Gastroesophageal sphincter (tissue), 4 donors: ENCODE results near the gene CYBA. TPM values are rescaled to one million over a fixed set of nuclear protein-coding genes. Genes with fewer than 3 reads are reported as not detected.

Experiments used
- ATAC-seq: fragments of 150-250 bp; one replicate; pipeline ENCODE4 v1.9.1; 2016; ENCODE audit warnings: mild to moderate bottlenecking, moderate library complexity
- H3K27ac ChIP-seq, 4 donors: fragments of 200-600 bp; sonication (generic) in 3 of 4; 1 replicate in 3 of 4; 2 replicates in 1 of 4; pipeline ENCODE4 v1.5.1; 2016 to 2019
- H3K27me3 ChIP-seq: fragments of 200-600 bp; sonication (generic); one replicate; pipeline ENCODE4 v1.5.1; 2019
- H3K36me3 ChIP-seq, 2 donors: fragments of 200-600 bp; sonication (generic); one replicate each; pipeline ENCODE4 v1.5.1; 2019; ENCODE audit warnings: control low read depth in 1 of 2
- H3K4me1 ChIP-seq, 3 donors: fragments of 200-600 bp; sonication (generic); 1 replicate in 2 of 3; 2 replicates in 1 of 3; pipeline ENCODE4 v1.5.1; 2016 to 2019; ENCODE audit warnings: control low read depth in 2 of 3
- H3K4me3 ChIP-seq, 2 donors: fragments of 200-600 bp; sonication (generic); one replicate each; pipeline ENCODE4 v1.5.1; 2019; ENCODE audit warnings: mild to moderate bottlenecking in 1 of 2, moderate library complexity in 1 of 2
- H3K9me3 ChIP-seq, 3 donors: fragments of 200-600 bp; sonication (generic); one replicate each; pipeline ENCODE4 v1.5.1; 2017 to 2019; ENCODE audit warnings: control low read depth in 2 of 3
- CTCF ChIP-seq, 4 experiments: fragments of 200-600 bp in 2 of 4; fragments of 450-650 bp in 2 of 4; sonication (generic) in 1 of 4; IDR thresholded peaks; one replicate each; pipeline ENCODE4 v1.5.1; 2017 to 2019; ENCODE audit warnings: antibody characterized with exemption in 4 of 4, mild to moderate bottlenecking in 2 of 4, moderate library complexity in 2 of 4
- EP300 ChIP-seq: sonication (generic); formaldehyde crosslinking; IDR thresholded peaks from one replicate; pipeline ENCODE4 v1.6.1; 2017; ENCODE audit warnings: antibody characterized with exemption, mild to moderate bottlenecking
- POLR2A ChIP-seq, 2 donors: fragments of 450-650 bp; IDR thresholded peaks; one replicate each; pipeline ENCODE4 v1.6.1; 2017; ENCODE audit warnings: antibody characterized with exemption in 2 of 2, mild to moderate bottlenecking in 2 of 2, moderate library complexity in 1 of 2
- POLR2AphosphoS5 ChIP-seq: sonication (generic); formaldehyde crosslinking; IDR thresholded peaks from one replicate; pipeline ENCODE4 v1.6.1; 2017; ENCODE audit warnings: antibody characterized with exemption
- WGBS, 2 donors: methylation state at CpG; one replicate each; pipeline ENCODE4 v1.1.5; 2018; ENCODE audit warnings: low coverage in 1 of 2; 5-methylcytosine and 5-hydroxymethylcytosine counted together
- total RNA-seq, 4 donors: library from RNA; depleted of rRNA; stranded (reverse); fragments of >200 nt; gene quantifications; one replicate each; pipeline ENCODE4 v1.1.0, GENCODE V29; 2016

Gene CYBA
- total RNA-seq, 4 donors from 2014 or later = 19.9 to 135 (median 79.1) TPM

GRCh38 chr16:88677721-88678120, 26.9 kb upstream of the CYBA start:
- no peak overlapping the region for H3K4me3 ChIP-seq
- peaks cover 0 to 11% of the 10 kb centered on the region in 2 donors for H3K36me3 ChIP-seq
- WGBS, 2 donors = 40 to 60% methylated on average over 1 of the region's 13 CpGs
- ATAC-seq = no peak
- peaks cover 50% of the 10 kb centered on the region for H3K27me3 ChIP-seq
- H3K9me3 ChIP-seq = no peaks in the 10 kb centered on the region
- H3K27ac ChIP-seq = no peak overlapping the region
- H3K4me1 ChIP-seq = peaks cover 0 to 6% (median 0%) of the 10 kb centered on the region in 3 donors
- TF ChIP-seq EP300 = no peak
- TF ChIP-seq POLR2AphosphoS5 = no peak
- TF ChIP-seq POLR2A (IDR thresholded peaks at IDR 0.05) = no peak
- no peak for TF ChIP-seq CTCF (IDR thresholded peaks at IDR 0.05)

GRCh38 chr16:88676502-88677242, 25.8 kb upstream of the CYBA start:
- peaks cover 0 to 6% (median 0%) of the 10 kb centered on the region in 3 donors for H3K4me1 ChIP-seq
- H3K36me3 ChIP-seq = peaks cover 0 to 18% of the 10 kb centered on the region in 2 donors
- no peak overlapping the region for H3K27ac ChIP-seq
- 100% methylated on average over 3 of the region's 22 CpGs; no CpG with 5 or more reads in 1 of the 2 donors for WGBS, 2 donors
- ATAC-seq = no peak
- peaks cover 40% of the 10 kb centered on the region for H3K27me3 ChIP-seq
- H3K4me3 ChIP-seq = no peak overlapping the region
- TF ChIP-seq EP300 (no peak), CTCF (IDR thresholded peaks at IDR 0.05) (no peak), POLR2A (IDR thresholded peaks at IDR 0.05) (no peak), POLR2AphosphoS5 (no peak)
- no peaks in the 10 kb centered on the region for H3K9me3 ChIP-seq

GRCh38 chr16:88673716-88674379, 23.0 kb upstream of the CYBA start:
- Histone ChIP-seq H3K4me1 (no peaks in the 10 kb centered on the region), H3K27me3 (peaks cover 11% of the 10 kb centered on the region), H3K27ac (no peak overlapping the region), H3K9me3 (no peaks in the 10 kb centered on the region), H3K36me3 (peaks cover 0 to 18% of the 10 kb centered on the region in 2 donors), H3K4me3 (no peak overlapping the region)
- no peak for ATAC-seq
- WGBS, 2 donors = 87% methylated on average over 4 to 5 of the region's 19 CpGs
- TF ChIP-seq EP300 = no peak
- no peak for TF ChIP-seq POLR2A (IDR thresholded peaks at IDR 0.05)
- TF ChIP-seq POLR2AphosphoS5 = no peak
- no peak for TF ChIP-seq CTCF (IDR thresholded peaks at IDR 0.05)

- no peak for ATAC-seq
- peaks cover 0 to 22% of the 10 kb centered on the region in 2 donors for H3K36me3 ChIP-seq
- TF ChIP-seq POLR2AphosphoS5 = no peak
- H3K27me3 ChIP-seq = peaks cover under 1% of the 10 kb centered on the region
- H3K9me3 ChIP-seq = no peaks in the 10 kb centered on the region
- no peaks in the 10 kb centered on the region for H3K4me1 ChIP-seq
- WGBS, 2 donors = 66 to 92% methylated on average over 2 to 10 of the region's 11 CpGs
- H3K4me3 ChIP-seq = no peak overlapping the region
- H3K27ac ChIP-seq = no peak overlapping the region
Observed at GRCh38 chr16:88672776-88673175, 21.9 kb upstream of the CYBA start.

GRCh38 chr16:88671806-88672205, 21.0 kb upstream of the CYBA start:
- no peak for ATAC-seq
- no peak for TF ChIP-seq POLR2A (IDR thresholded peaks at IDR 0.05)
- TF ChIP-seq EP300 = no peak
- no peak for TF ChIP-seq POLR2AphosphoS5
- TF ChIP-seq CTCF (IDR thresholded peaks at IDR 0.05) = no peak
- WGBS, 2 donors = 100% methylated on average over 2 of the region's 23 CpGs; no CpG with 5 or more reads in 1 of the 2 donors

More at GRCh38 chr16:88671806-88672205, 21.0 kb upstream of the CYBA start:
- Histone ChIP-seq H3K9me3 (no peaks in the 10 kb centered on the region), H3K4me3 (no peak overlapping the region), H3K27me3 (no peaks in the 10 kb centered on the region), H3K27ac (no peak overlapping the region), H3K4me1 (no peaks in the 10 kb centered on the region), H3K36me3 (peaks cover 0 to 22% of the 10 kb centered on the region in 2 donors)
